ENCODE measurements around the gene GALNTL6.

GALNTL6 gene

DNA sequence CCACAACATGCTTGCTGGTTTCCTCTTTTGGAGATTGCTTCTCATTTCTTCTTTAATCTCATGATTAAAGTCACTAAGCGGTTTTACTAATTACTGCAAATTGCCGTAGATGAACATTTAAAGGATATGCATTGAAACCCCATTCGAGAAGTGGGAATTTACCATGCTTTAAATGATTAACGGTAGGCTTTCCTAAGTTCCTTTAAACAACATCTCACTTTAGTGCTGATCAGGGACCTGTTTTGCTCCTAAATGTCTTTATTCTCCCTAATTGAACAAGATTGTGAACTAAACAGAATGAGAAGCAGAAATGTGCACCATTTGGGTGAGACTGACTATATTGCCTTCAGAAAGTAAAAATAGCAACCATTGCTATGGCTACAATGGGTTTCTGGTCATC is 430.3 kb downstream of the GALNTL6 start:
- DNase-seq: no peak

DNA sequence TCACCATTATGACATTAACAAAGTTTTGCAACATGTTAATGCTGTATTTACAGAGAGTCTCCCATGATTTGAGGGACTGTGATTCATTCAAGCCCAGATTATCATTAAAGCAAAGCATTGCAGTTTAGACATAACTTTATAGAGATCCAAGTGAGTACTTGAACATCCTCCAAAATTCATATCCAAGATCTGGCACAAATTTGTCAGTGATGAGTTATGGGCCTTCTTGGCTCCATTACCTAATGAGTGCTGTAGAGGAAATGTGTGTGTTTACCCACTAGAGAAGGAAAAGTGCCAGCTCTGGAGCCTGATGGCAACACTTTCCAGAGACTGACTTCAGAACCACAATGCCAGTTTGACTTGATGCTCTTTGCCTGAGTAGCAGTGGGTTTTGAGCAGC is 432.3 kb downstream of the GALNTL6 start:
- DNase-seq: no peak

DNA sequence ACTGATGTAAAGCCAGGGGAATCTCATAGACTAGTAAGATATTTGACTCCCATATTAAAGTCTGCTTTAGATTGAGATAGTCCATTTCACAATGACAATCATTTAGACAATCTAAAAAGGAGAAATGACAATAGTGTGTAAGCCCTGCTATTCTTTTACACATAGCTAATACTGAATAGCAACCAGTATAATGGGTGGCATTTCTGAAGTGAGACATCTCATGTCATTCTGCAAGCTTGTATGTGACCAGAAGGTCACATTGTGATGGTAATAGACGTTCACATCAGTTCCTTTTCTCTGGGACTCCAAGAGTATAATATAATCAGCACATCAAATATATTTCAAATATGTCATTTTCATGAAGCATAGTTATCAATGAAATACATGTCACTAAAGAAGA is 440.2 kb downstream of the GALNTL6 start:
- no peak for DNase-seq

DNA sequence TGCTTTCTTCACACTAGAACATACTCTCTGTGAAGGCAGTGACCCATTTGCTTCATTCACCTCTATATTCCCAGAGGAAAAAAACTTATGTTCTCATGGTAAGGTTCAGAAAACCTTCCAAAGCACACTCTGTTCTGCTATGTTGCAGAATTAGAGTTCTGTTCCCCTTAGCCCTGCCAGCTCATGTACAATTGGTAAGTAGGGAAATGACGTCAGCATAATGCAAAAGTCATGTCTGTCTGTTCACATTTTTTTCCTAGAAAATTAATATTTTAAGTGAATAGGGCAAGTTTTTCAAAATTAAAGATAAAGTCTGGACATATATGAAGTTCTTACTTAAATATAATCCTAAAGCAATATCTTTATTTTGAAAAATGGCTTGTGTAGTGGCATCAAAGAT is 443.6 kb downstream of the GALNTL6 start:
- no peak for DNase-seq

DNA sequence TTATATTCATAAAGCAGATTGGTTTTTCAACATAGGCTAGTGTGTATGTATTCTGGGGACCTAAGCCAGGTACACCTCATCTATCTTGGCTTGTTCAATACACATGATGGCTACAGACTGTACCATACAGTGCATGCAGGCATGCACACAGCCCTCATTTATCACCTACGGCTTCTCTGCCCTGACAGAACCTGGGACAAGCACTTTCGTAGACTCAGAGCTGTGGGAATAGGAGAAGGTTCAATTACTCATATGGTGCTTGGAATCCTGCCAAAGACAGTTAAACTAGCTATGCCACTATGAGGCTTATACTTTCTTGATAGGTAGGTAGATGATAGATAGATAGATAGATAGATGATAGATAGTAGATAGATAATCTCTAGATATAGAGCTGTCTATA is 457.2 kb downstream of the GALNTL6 start:
- DNase-seq: no peak

DNA sequence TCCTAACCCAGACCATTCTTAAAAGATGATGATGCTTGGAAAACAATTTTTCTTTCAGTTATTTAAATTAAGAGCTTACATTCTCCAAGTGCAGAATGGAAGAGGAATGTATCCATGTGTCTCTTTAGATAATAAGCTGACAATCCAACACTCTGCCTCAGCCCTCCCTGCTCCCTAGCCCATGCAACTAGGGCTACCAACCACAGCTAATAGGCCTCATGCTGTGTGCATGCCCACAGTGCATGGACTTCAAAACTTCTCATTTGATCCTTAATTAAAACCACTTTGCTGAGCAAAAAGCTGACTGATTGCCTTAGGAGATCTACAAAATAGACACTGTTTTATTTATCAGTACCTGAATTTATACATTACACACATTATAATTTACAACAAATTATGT is 473.9 kb downstream of the GALNTL6 start:
- no peak for DNase-seq

DNA sequence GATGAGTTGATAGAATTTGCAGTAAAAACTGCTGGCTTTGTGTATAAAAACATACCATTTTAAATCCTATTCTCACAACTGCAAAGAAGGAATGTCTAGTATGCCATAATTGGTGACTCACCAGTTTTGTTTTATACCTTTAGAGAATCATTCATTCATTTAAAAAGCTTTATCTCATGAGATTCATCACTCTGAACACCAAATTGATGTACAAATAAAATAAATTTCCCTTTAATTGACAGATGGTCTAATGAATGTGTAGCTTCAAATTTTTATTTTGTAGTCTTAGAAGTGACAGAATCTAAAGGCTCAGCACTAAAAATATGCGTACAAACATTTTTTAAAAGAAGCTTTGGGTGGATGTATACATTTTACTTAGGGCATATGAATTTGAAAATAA is 492.5 kb downstream of the GALNTL6 start:
- no peak for DNase-seq

DNA sequence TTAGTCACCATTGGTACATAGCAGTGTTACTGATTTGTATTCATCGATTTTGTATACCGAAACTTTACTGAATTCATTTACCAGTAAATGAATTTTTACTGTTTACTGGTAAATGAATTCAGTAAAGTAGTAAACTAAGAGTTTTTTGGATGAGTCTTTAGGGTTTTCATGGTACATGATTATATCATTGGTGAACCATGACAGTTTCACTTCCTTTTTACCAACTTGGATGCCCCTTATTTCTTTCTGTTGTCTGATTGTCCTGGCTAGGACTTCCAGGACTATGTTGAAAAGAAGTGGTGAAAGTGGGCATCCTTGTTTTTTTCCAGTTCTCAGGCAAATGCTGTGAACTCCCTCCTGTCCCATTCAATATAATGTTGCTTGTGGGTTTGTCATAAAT is 494.9 kb downstream of the GALNTL6 start:
- no peak for DNase-seq

DNA sequence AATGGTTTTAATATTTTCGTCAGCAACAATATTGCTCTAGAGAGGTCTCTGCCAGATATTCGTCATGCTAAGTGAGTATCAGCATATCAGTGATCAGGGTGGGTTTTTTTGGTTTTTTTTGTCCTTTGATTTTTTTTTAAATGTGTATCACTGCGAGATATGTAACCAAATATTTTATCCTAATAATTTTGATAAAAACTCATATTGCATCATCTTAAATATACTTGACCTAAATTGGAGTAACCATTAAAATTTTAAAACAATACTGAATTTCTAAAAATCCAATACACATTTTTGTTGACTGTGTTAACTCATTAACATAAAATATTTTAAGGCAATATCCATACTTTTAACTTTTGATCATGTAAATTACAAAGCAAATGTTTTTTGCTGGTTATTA is 498.5 kb downstream of the GALNTL6 start:
- no peak for DNase-seq

DNA sequence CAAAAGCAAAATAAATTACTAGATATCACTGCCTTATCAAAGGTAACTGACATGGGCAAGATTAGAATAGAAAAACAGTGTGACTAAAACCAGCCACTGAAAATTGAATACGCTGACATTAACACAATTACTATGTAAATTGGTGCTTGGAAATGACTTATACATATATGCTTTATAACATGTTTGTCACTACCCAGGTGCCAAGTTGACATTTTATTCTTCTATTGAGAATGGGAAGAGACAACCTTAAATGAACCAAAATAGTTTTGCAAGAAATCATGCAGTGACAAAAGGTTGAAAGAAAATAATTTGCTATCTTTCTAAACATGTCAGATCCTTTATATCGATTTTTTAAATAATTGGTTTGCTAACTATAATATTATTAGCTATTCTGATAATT is 510.1 kb downstream of the GALNTL6 start:
- DNase-seq: no peak

DNA sequence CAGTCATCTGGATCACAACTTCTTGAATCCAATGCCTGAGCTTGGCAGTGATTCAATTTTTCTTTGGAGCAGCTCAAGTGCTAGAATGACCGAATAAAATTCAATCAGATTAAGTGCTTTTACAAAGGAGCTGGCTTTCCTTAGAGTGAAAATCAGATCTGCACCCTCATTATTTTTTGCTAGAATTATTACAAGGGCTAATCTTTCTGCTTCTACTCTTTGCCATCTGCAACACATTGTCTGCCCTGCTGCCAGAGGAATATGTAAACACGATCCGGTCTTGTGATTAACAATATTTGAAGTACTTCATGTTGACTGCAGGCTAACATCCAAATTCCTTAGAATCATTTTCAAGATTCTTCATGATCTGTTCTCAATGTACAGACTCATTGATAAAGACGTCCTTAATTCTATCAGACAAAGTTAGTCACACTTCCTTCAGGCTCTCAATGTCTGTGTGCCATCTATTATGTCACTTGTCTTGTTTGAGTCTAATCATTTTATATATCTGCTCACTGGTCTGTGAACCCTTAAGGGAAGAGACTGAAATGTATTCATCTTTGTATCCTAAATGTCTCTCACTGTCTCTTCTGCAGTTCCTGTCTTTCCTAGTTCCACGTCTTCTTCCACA is 531.2 kb downstream of the GALNTL6 start:
- no peak for DNase-seq

DNA sequence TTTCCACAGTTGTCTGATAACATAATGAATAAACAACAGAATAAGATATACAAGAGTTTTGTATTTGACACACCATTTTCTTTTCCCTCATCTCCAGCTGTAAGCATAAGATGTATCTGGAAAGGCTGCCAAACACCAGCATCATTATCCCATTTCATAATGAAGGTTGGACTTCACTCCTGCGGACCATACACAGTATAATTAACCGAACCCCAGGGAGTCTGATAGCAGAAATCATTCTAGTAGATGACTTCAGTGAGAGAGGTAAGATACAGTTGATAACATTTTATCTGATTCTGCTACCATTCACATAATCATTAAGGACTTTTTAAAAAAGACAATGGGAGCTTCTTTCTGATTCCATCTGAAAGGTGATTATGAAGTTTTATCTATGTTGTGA is 535.2 kb downstream of the GALNTL6 start:
- DNase-seq: no peak

DNA sequence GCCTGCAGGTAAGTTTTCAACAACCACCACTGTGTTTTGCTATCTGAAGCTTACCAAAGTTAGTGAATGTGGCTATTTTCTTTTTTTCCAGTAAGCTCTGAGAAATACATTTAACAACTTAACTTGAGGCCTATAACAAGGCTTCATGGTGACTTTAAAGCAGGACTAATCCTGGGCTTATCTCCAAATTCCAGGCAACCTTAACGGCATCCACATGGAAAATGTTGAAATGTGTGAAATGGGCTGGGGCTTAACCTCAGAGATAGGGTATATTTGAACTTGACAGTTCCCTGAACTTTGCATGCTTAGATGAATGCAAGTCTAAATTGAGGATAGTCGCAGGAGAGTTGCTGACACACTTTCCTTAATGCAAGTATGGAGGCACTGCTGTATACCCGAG is 539.2 kb downstream of the GALNTL6 start:
- no peak for DNase-seq

DNA sequence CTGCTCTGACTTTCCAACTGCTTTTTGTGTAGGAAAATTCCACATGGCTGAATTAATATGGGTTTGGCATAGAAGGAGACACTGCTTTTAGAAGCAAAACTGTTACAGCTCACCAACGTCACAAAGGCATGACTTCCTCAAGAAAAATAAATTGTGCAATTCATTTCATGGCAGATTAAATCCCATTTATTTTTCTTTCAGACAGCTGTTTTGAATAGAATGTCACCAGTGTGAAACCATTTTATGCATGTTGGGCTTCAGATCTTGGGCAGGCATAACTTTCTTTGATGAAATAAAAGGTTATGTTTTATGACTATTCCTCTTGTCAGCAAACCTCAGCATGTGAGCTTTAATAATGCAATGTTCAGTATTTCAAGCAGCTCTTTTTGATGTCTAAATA is 542.8 kb downstream of the GALNTL6 start:
- no peak for DNase-seq

DNA sequence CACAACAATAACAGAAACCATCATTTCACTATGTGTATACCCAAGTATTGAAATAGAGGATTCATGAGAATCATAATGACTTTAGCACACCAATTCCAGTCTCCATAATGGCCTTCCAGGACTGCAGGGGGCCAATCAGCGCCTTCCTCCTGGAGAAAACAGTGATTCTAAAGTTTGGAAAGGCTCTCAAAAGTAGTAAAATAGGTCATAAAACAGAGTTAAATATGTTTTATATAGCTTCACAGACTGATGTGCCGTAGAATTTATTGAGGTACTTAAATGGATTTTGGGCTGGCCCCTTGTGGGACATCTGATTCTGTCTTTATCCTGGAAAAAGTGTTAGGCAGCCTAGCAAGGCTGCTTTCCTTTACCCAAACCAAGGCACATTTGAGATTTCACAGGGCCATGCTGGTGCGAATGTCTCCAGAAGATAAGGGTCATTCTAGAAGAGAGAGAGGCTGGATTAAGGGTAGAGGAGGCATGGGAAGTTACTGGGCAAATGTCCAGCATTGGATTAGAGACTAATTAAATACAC is 543.9 kb downstream of the GALNTL6 start:
- DNase-seq: no peak

DNA sequence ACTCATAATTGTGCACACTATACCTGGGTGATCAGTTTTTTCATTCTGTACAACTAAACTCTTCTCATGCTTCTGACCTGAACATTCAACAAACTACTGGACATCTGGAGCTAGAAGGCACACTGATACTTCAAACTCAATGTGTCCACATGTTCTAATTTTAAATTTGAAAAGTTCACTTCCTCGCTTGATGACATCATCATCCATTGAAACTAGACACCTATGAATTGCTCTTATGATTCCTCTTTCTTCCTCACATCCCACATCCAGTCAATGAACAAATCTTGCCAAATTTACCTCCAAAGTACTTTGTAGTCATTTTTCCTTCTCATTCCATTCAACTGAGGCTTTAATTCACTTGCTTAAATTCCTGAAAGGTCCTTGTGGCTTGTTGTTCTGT is 549.4 kb downstream of the GALNTL6 start:
- DNase-seq: no peak

DNA sequence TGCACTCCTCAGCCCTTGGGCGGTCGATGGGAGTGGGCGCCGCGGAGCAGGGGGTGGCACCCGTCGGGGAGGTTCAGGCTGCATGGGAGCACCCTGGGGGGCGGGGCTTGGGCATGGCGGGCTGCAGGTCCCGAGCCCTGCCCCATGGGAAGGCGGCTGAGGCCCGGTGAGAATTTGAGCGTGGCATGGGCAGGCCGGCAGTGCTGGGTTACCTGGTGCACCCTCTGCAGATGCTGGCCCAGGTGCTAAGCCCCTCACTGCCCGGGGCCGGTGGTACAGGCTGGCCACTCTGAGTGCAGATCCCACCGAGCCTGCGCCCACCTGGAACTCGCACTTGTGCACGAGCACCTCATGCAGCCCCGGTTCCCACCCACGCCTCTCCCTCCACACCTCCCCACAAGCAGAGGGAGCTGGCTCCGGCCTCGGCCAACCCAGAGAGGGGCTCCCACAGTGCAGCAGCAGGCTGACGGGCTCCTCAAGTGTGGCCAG is 556.3 kb downstream of the GALNTL6 start:
- no peak for DNase-seq

DNA sequence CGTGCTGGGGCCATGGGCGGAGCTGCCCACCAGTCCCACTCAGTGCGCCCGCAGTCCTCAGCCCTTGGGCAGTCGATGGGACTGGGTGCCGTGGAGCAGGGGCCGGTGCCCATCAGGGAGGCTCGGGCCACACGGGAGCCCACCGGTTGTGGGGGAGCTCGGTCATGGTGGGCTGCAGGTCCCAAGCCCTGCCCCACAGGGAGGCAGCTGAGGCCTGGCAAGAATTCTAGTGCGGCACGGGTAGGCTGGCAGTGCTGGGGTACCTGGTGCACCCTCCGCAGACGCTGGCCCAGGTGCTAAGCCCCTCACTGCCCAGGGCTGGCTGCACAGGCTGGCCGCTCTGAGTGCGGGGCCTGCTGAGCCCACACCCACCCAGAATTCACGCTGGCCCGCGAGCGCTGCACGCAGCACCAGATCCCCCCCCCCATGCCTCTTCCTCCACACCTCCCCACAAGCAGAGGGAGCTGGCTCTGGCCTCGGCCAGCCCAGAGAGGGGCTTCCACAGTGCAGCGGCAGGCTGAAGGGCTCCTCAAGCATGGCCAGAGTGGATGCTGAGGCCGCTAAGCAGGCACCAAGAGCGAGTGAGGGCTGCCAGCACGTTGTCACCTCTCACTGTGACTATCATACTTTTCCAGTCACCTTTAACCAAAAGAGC is 564.4 kb downstream of the GALNTL6 start:
- DNase-seq: no peak

DNA sequence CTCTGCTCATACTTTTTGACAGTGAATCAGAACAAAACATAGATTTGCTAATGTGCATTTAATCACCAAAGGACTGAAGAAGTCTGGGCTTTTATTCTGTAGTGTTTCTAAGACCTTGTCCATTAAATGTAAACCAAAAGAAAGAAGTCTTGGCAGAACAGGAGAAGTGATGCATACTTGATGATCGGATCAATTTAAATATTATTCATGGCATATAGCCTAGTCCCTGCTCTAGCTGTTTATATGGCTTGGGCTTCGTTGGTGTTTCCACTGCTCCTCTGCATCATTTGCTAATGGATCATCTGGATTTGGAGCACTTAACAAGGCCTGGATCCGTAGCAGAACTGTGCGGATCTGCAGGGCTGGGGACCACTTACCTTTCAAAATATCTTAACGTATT is 566.6 kb downstream of the GALNTL6 start:
- no peak for DNase-seq

DNA sequence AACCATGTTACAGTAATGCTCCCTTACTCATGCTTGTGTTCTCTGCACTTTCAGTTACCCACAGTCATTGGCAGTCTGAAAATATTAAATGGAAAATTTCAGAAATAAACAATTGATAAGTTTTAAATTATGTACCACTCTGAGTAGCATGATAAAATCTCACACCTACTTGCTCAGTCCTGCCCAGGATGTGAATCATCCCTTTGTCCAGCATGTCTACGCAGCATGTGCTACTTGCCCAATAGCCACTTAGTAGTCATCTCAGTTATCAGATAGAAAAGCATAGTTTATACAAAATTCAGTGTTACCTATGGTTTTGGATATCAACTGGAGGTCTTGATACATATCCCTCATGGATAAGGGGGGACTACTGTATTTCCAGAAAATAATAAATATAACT is 577.1 kb downstream of the GALNTL6 start:
- no peak for DNase-seq

DNA sequence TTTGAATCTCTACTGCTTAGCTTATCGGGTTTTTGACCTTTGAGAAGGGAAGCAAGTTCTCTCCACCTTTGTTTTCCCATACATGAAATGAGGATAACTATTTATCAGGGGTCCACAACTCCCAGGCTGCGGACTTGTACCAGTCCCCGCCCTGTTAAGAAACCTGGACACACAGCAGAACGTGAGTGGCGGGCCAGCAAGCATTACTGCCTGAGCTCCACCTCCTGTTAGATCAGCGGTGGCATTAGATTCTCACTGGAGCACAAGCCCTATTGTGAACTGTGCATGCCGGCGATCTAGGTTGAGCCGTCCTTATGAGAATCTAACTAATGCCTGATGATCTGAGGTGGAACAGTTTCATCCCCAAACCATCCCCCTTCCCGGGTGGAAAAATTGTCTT is 579.5 kb downstream of the GALNTL6 start:
- no peak for DNase-seq

DNA sequence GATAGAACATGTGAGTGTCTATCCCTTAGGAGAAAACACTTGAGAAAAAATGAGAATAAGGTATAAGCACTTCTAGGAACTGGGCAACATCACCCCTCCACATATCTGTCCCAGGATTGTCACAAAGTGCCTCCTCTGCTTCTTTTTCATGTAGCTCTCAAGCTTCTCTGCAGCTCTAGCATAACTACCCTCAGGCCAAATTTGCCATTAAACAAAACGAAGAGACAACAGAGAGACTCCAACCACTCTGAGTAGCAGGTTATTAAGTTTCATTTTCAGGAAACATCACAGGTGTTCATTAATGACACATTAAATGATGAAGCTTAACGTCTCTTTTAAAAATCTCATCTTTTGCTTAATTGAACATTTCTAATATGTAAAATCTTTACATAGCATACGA is 580.0 kb downstream of the GALNTL6 start:
- no peak for DNase-seq

DNA sequence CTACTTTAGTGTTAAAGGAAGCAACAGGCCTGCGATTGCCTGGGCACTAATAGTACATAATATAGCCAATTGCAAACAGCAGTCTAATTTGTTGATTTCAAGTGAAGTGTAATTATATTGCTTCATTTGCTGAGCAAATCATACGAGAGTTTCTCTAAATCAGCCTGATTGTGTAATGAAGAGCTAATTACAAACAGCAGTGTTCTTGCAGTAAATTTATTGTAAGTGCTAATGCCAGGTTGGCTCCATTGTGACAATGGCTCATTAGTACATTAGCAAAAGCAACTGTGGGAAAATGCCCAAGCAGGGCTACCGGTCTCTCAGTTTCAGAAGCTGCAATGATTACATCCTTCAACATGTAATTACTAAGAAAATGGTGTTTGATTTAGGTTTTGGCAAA is 591.5 kb downstream of the GALNTL6 start:
- DNase-seq: peak; percentile 13

DNA sequence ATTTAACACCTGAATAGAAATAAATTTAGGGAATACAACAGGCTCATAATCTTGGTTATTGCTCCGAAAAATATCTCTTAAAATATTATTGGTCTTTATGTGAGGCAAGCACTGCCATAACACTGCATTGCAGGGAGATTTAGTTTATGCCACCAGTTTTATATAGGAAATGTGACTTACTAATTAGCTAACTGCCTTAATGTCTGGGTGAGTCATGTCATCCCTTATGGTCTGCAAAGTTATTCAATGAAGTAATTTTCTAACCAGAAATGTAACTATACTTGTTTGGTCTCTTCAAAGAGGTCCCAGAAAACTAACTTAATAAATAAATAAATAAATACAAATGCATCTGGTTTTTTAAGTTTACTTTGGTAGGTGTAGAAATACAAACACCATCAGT is 597.2 kb downstream of the GALNTL6 start:
- no peak for DNase-seq

DNA sequence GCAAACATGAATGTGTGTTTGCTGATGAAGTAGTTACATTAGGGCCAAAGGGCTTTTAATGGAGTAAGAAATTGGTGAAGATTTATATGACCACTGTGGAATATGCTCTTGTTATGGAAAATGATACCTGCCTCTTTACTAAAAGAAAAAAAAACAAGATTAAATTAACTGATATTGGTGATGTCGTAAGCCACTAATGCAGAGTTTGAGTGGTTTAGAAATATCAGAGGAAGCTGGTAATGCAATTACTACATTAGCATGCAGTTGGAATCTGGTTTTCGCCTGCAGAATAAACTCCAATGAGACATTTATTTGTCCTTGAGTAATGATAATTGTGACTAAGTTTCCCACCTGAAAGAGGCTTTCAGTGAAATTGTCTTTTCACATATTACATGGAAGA is 597.9 kb downstream of the GALNTL6 start:
- no peak for DNase-seq

All from NCI-H1092 (cell line).